Activated naive CD4-positive, alpha-beta T cell (primary cell): ENCODE measurements around the gene PPP1R8.
"Not testable (repeated sequence)": the region's sequence is repeated elsewhere in the genome, so short reads cannot be mapped to it uniquely, and the experiment has no call there.

ENCODE experiments used
- DNase-seq, 4 experiments: peaks; one replicate each; lab custom pipeline; 2025; lab: John Stamatoyannopoulos, UW

PPP1R8 gene

GRCh38 chr1:27832762-27833161 lies 2.2 kb downstream of the PPP1R8 start:
- no peak for DNase-seq

GRCh38 chr1:27833470-27833869 lies 2.9 kb downstream of the PPP1R8 start:
- DNase-seq, result no peak

- no peak for DNase-seq
These were observed 4.5 kb downstream of the PPP1R8 start for GRCh38 chr1:27835046-27835445.

- no peak for DNase-seq
These were observed 4.9 kb downstream of the PPP1R8 start for GRCh38 chr1:27835501-27835900.

GRCh38 chr1:27849951-27850350 lies 19.4 kb downstream of the PPP1R8 start:
- DNase-seq, result no peak

- DNase-seq, result no peak
These were observed 24.5 kb downstream of the PPP1R8 start for GRCh38 chr1:27855085-27855484.

GRCh38 chr1:27856561-27857343 lies 26.2 kb downstream of the PPP1R8 start:
- DNase-seq, result no peak

GRCh38 chr1:27857552-27857951 lies 27.0 kb downstream of the PPP1R8 start:
- DNase-seq, result not testable (repeated sequence)

- DNase-seq, result peak; percentile 57 to 88 (median 80)
These were observed 27.7 kb downstream of the PPP1R8 start for GRCh38 chr1:27858072-27858948.

- no peak for DNase-seq
These were observed 28.5 kb downstream of the PPP1R8 start for GRCh38 chr1:27858949-27859576.

GRCh38 chr1:27861436-27861835 lies 30.9 kb downstream of the PPP1R8 start:
- no peak for DNase-seq

GRCh38 chr1:27862004-27862403 lies 31.4 kb downstream of the PPP1R8 start:
- no peak for DNase-seq

- DNase-seq, result no peak
These were observed 32.3 kb downstream of the PPP1R8 start for GRCh38 chr1:27862671-27863537.

GRCh38 chr1:27863538-27863915 lies 32.9 kb downstream of the PPP1R8 start:
- no peak for DNase-seq

- DNase-seq, result no peak
These were observed 33.8 kb downstream of the PPP1R8 start for GRCh38 chr1:27864264-27864895.

GRCh38 chr1:27865821-27866220 lies 35.2 kb downstream of the PPP1R8 start:
- DNase-seq, result no peak

- DNase-seq, result no peak
These were observed 38.0 kb downstream of the PPP1R8 start for GRCh38 chr1:27868556-27868931.

- DNase-seq, result peak in 2 of 4 experiments; percentile 47 to 57
These were observed 38.5 kb downstream of the PPP1R8 start for GRCh38 chr1:27868932-27869718.

GRCh38 chr1:27869719-27870085 lies 39.1 kb downstream of the PPP1R8 start:
- DNase-seq, result no peak

GRCh38 chr1:27871076-27871475 lies 40.5 kb downstream of the PPP1R8 start:
- not testable (repeated sequence) for DNase-seq
